DOHH2 (cell line): ENCODE measurements around the gene ATP13A3.

ENCODE experiments used
- H3F3A ChIP-seq: fragments of 200-600 bp; sonication (generic), shearing (Covaris generic); 2 replicates; pipeline ENCODE4 v1.6.0; 2016; ENCODE audit warnings: antibody characterized with exemption, mild to moderate bottlenecking; ENCODE audit not compliant: control insufficient read depth, insufficient read depth
- H3K27ac ChIP-seq: fragments of 200-600 bp; sonication (generic); 2 replicates; pipeline ENCODE4 v1.5.1; 2014; ENCODE audit warnings: low read depth, mild to moderate bottlenecking, low read length, moderate library complexity
- H3K27me3 ChIP-seq: fragments of 200-600 bp; sonication (generic); 2 replicates; pipeline ENCODE4 v1.6.1; 2014; ENCODE audit warnings: mild to moderate bottlenecking, low read length, mixed read lengths; ENCODE audit not compliant: control insufficient read depth
- H3K36me3 ChIP-seq: fragments of 200-600 bp; sonication (generic); 2 replicates; pipeline ENCODE4 v1.6.1; 2014; ENCODE audit warnings: mild to moderate bottlenecking, low read length, moderate library complexity, mixed read lengths; ENCODE audit not compliant: control insufficient read depth
- H3K4me1 ChIP-seq: fragments of 200-600 bp; sonication (generic); 2 replicates; pipeline ENCODE4 v1.6.1; 2014; ENCODE audit warnings: mild to moderate bottlenecking, low read length, mixed read lengths; ENCODE audit not compliant: control insufficient read depth
- H3K4me2 ChIP-seq: fragments of 200-600 bp; sonication (generic); 2 replicates; pipeline ENCODE4 v1.6.0; 2014; ENCODE audit warnings: mild to moderate bottlenecking, low read length, moderate library complexity
- H3K4me3 ChIP-seq: fragments of 200-600 bp; sonication (generic); 2 replicates; pipeline ENCODE4 v1.5.1; 2014; ENCODE audit warnings: mild to moderate bottlenecking, low read length, mixed read lengths
- H3K79me2 ChIP-seq: fragments of 200-600 bp; sonication (generic); 2 replicates; pipeline ENCODE4 v1.6.1; 2014; ENCODE audit warnings: mild to moderate bottlenecking, low read length, mixed read lengths; ENCODE audit not compliant: control insufficient read depth
- H3K9me2 ChIP-seq: fragments of 200-600 bp; sonication (generic); replicated peaks from 2 replicates; pipeline ENCODE4 v1.6.1; 2014; ENCODE audit warnings: mild to moderate bottlenecking, low read length, mixed read lengths; ENCODE audit not compliant: control insufficient read depth
- H3K9me3 ChIP-seq: fragments of 200-600 bp; sonication (generic); 2 replicates; pipeline ENCODE4 v1.6.1; 2014; ENCODE audit warnings: antibody characterized with exemption, low read length, mixed read lengths; ENCODE audit not compliant: control insufficient read depth, insufficient read depth
- H4K20me1 ChIP-seq: fragments of 200-600 bp; sonication (generic); 2 replicates; pipeline ENCODE4 v1.6.0; 2014; ENCODE audit warnings: low read depth, mild to moderate bottlenecking, antibody characterized with exemption, low read length, moderate library complexity; ENCODE audit not compliant: control insufficient read depth, insufficient read depth
- CTCF ChIP-seq: fragments of 200-600 bp; sonication (generic); IDR thresholded peaks from one replicate; pipeline ENCODE4 v1.5.1; 2014; ENCODE audit warnings: antibody characterized with exemption, mild to moderate bottlenecking, low read depth, low read length; ENCODE audit not compliant: poor library complexity, severe bottlenecking
- EZH2phosphoT487 ChIP-seq: fragments of 200-600 bp; sonication (generic); IDR thresholded peaks from 2 replicates; pipeline ENCODE4 v1.6.1; 2017; ENCODE audit warnings: borderline replicate concordance, mild to moderate bottlenecking, antibody characterized with exemption, low read length, moderate library complexity, mixed read lengths

The ATP13A3 gene

GRCh38 chr3:194392576-194392975 is 94.2 kb downstream of the ATP13A3 start:
- Histone ChIP-seq H3K27ac (no peak overlapping the region), H3K9me3 (no peaks in the 10 kb centered on the region), H3K4me1 (no peaks in the 10 kb centered on the region; the same call in 1 of the 2 replicates), H3K36me3 (no peaks in the 10 kb centered on the region), H3K79me2 (no peaks in the 10 kb centered on the region), H3F3A (no peaks in the 10 kb centered on the region), H3K27me3 (peaks cover 33% of the 10 kb centered on the region), H3K4me3 (no peak overlapping the region), H4K20me1 (no peaks in the 10 kb centered on the region), H3K9me2 (no peaks in the 10 kb centered on the region), H3K4me2 (no peak overlapping the region)
- TF ChIP-seq CTCF (no peak), EZH2phosphoT487 (no peak)

- H3F3A ChIP-seq: no peaks in the 10 kb centered on the region
- no peak overlapping the region for H3K4me3 ChIP-seq
- H3K9me2 ChIP-seq: no peaks in the 10 kb centered on the region
- no peak for TF ChIP-seq EZH2phosphoT487
- TF ChIP-seq CTCF: no peak
- no peak overlapping the region for H3K27ac ChIP-seq
- H3K36me3 ChIP-seq: no peaks in the 10 kb centered on the region
- no peaks in the 10 kb centered on the region for H3K79me2 ChIP-seq
- H4K20me1 ChIP-seq: no peaks in the 10 kb centered on the region
- no peaks in the 10 kb centered on the region for H3K9me3 ChIP-seq
- H3K4me2 ChIP-seq: no peak overlapping the region
- no peaks in the 10 kb centered on the region for H3K4me1 ChIP-seq
- peaks cover 16% of the 10 kb centered on the region for H3K27me3 ChIP-seq
Measured at GRCh38 chr3:194390835-194391234, 96.0 kb downstream of the ATP13A3 start.

- Histone ChIP-seq H3K4me1 (no peaks in the 10 kb centered on the region), H3F3A (no peaks in the 10 kb centered on the region), H3K27me3 (0 out of 2 replicates have a peak, but pooled peaks cover 2% of the 10 kb centered on the region), H3K79me2 (no peaks in the 10 kb centered on the region), H4K20me1 (no peaks in the 10 kb centered on the region), H3K9me3 (no peaks in the 10 kb centered on the region), H3K36me3 (no peaks in the 10 kb centered on the region), H3K27ac (no peak overlapping the region), H3K4me3 (no peak overlapping the region), H3K9me2 (no peaks in the 10 kb centered on the region), H3K4me2 (no peak overlapping the region)
- no peak for TF ChIP-seq EZH2phosphoT487
- TF ChIP-seq CTCF: no peak
Measured at GRCh38 chr3:194389269-194389668, 97.5 kb downstream of the ATP13A3 start.

- no peaks in the 10 kb centered on the region for H3K79me2 ChIP-seq
- H3K4me3 ChIP-seq: no peak overlapping the region
- H4K20me1 ChIP-seq: no peaks in the 10 kb centered on the region
- no peaks in the 10 kb centered on the region for H3K4me1 ChIP-seq
- 0 out of 2 replicates have a peak, but pooled peaks cover 2% of the 10 kb centered on the region for H3K27me3 ChIP-seq
- no peaks in the 10 kb centered on the region for H3K9me3 ChIP-seq
- no peaks in the 10 kb centered on the region for H3F3A ChIP-seq
- H3K9me2 ChIP-seq: no peaks in the 10 kb centered on the region
- no peak overlapping the region for H3K27ac ChIP-seq
- H3K36me3 ChIP-seq: no peaks in the 10 kb centered on the region
- TF ChIP-seq EZH2phosphoT487 (no peak), CTCF (no peak)
- no peak overlapping the region for H3K4me2 ChIP-seq
Measured at GRCh38 chr3:194387926-194388418, 98.8 kb downstream of the ATP13A3 start.
